Islet of Langerhans (tissue), 1 donor: ENCODE data around the gene SREBF2.
"Not testable (repeated sequence)": the region's sequence is repeated elsewhere in the genome, so short reads cannot be mapped to it uniquely, and the experiment has no call there.

Source experiments
- FAIRE-seq: peaks from one replicate; lab custom pipeline; 2011; peaks lifted over from hg19 to GRCh38; lab: Jason Lieb, UNC

Gene SREBF2

GRCh38 chr22:41821471-41822316 is 11.2 kb upstream of the SREBF2 start:
- FAIRE-seq: no peak

GRCh38 chr22:41822317-41823057 is 10.4 kb upstream of the SREBF2 start:
- peak; percentile 91 for FAIRE-seq

GRCh38 chr22:41823797-41824196 is 9.1 kb upstream of the SREBF2 start:
- FAIRE-seq: no peak

- FAIRE-seq: no peak
These were observed 7.5 kb upstream of the SREBF2 start for GRCh38 chr22:41825376-41825775.

- FAIRE-seq: no peak
These were observed 6.9 kb upstream of the SREBF2 start for GRCh38 chr22:41826021-41826420.

- FAIRE-seq: no peak
These were observed 6.2 kb upstream of the SREBF2 start for GRCh38 chr22:41826430-41827383.

GRCh38 chr22:41827671-41828070 is 5.2 kb upstream of the SREBF2 start:
- FAIRE-seq: no peak

- FAIRE-seq: no peak
These were observed 4.4 kb upstream of the SREBF2 start for GRCh38 chr22:41828516-41828915.

- FAIRE-seq: no peak
These were observed 2.7 kb upstream of the SREBF2 start for GRCh38 chr22:41830174-41830573.

GRCh38 chr22:41831383-41831782 is 1.5 kb upstream of the SREBF2 start:
- no peak for FAIRE-seq

GRCh38 chr22:41831828-41832552 is 915 bp upstream of the SREBF2 start:
- FAIRE-seq: peak; percentile 53

- FAIRE-seq: no peak
These were observed 582 bp downstream of the SREBF2 start for GRCh38 chr22:41833369-41834004.

GRCh38 chr22:41834005-41834944 is 1.4 kb downstream of the SREBF2 start:
- no peak for FAIRE-seq

- FAIRE-seq: not testable (repeated sequence)
These were observed 2.6 kb downstream of the SREBF2 start for GRCh38 chr22:41835462-41835861.

GRCh38 chr22:41836551-41836950 is 3.6 kb downstream of the SREBF2 start:
- FAIRE-seq: no peak

- FAIRE-seq: no peak
These were observed 6.1 kb downstream of the SREBF2 start for GRCh38 chr22:41838842-41839618.

- FAIRE-seq: no peak
These were observed 7.3 kb downstream of the SREBF2 start for GRCh38 chr22:41840216-41840615.

- no peak for FAIRE-seq
These were observed 8.3 kb downstream of the SREBF2 start for GRCh38 chr22:41841085-41841712.
